ENCODE measurements around the gene TBX2. TPM values are rescaled to one million over a fixed set of nuclear protein-coding genes. Genes with fewer than 3 reads are reported as not detected.

The TBX2 gene
- total and polyA plus RNA-seq, 2 of the 13 experiments (the other 11 are each of a cell fraction or from before 2014, with no cell fraction given), result 2.8 to 15.3 TPM

DNA sequence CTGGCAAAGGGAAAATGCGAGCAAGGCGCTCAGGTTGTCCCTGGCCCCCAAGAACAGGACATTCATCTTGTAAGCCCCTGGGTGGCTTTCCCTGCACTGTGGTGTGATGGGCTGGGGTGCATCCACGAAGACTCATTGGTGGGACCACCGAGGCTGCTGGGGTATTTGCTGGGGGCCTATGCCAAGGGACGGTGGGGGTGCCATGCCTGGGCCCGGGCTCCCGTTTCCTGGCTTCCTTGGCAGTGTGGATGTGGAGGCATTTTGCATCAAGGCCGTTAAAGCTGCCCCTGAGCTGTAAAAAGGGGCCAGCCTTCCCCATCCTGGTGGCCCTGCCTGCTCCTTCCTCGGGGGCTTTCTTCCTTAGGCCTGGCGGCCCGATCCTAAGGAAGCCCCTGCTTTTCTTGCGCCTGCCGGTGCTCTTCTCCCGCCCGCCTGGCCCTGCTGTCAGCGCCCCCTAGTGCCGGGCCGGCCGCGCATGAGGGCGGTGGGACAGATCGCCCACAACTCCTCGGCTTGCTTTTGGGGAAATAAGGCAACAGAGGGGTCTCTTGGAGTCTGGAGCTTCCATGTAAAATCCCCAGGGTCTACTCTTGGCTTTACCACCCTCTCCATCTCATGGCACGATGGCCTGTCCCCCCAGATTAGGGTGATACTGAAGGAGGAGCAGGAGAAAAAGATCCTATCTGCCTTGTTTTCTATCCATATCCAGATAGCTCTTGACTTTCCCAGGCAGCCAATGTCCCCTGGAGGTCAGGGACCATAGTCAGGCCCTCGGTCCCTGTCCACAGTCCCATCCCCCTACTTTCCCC lies 9.8 kb upstream of the TBX2 start (continued):
- TF ChIP-seq SMC3 (IDR thresholded peaks at IDR 0.05; ENCODE audit: low read length) (peak; percentile 57; the same call in 1 of the 2 replicates), ZNF232 (CRISPR knock-in tag; IDR thresholded peaks at IDR 0.05; ENCODE audit: borderline replicate concordance) (no peak), ZNF570 (CRISPR knock-in tag; IDR thresholded peaks at IDR 0.05; ENCODE audit: borderline replicate concordance) (no peak), GTF3A (CRISPR knock-in tag; conservative IDR thresholded peaks at IDR 0.05) (peak; percentile 77; the same call in 1 of the 2 replicates), ZEB1 (IDR thresholded peaks at IDR 0.05; ENCODE audit: insufficient replicate concordance, low read depth) (no peak), HES4 (CRISPR knock-in tag; IDR thresholded peaks at IDR 0.05; ENCODE audit: borderline replicate concordance) (no peak), MYC (CRISPR knock-in tag; IDR thresholded peaks at IDR 0.05; ENCODE audit: borderline replicate concordance) (peak; percentile 71), HIVEP1 (CRISPR knock-in tag; IDR thresholded peaks at IDR 0.05) (peak; percentile 36; the same call in 1 of the 2 replicates), ZNF329 (CRISPR knock-in tag; IDR thresholded peaks at IDR 0.05; ENCODE audit: low read depth) (peak; percentile 51; the same call in 1 of the 2 replicates), ZNF878 (CRISPR knock-in tag; IDR thresholded peaks at IDR 0.05) (no peak), NAIF1 (CRISPR knock-in tag; IDR thresholded peaks at IDR 0.05; ENCODE audit: borderline replicate concordance) (0 out of 2 replicates have a peak, but pooled peaks have one; percentile 32), KLF13 (CRISPR knock-in tag; IDR thresholded peaks at IDR 0.05) (no peak), ZNF34 (CRISPR knock-in tag; IDR thresholded peaks at IDR 0.05; ENCODE audit: borderline replicate concordance) (no peak), HMG20A (CRISPR knock-in tag; IDR thresholded peaks at IDR 0.05; ENCODE audit: borderline replicate concordance) (no peak), ZNF790 (CRISPR knock-in tag; IDR thresholded peaks at IDR 0.05; ENCODE audit: borderline replicate concordance) (no peak), CCDC6 (CRISPR knock-in tag; IDR thresholded peaks at IDR 0.05) (peak; percentile 38; the same call in 1 of the 2 replicates), CHD4 (IDR thresholded peaks at IDR 0.05; ENCODE audit: borderline replicate concordance, low read length) (no peak), ZNF253 (CRISPR knock-in tag; IDR thresholded peaks at IDR 0.05; ENCODE audit: borderline replicate concordance) (no peak)
- TF ChIP-seq, protein P1, sequence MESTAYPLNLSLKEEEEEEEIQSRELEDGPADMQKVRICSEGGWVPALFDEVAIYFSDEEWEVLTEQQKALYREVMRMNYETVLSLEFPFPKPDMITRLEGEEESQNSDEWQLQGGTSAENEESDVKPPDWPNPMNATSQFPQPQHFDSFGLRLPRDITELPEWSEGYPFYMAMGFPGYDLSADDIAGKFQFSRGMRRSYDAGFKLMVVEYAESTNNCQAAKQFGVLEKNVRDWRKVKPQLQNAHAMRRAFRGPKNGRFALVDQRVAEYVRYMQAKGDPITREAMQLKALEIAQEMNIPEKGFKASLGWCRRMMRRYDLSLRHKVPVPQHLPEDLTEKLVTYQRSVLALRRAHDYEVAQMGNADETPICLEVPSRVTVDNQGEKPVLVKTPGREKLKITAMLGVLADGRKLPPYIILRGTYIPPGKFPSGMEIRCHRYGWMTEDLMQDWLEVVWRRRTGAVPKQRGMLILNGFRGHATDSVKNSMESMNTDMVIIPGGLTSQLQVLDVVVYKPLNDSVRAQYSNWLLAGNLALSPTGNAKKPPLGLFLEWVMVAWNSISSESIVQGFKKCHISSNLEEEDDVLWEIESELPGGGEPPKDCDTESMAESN (CRISPR knock-in tag; conservative IDR thresholded peaks at IDR 0.05), result 0 out of 2 replicates have a peak, but pooled peaks have one; percentile 45
- TF ChIP-seq, protein P2, sequence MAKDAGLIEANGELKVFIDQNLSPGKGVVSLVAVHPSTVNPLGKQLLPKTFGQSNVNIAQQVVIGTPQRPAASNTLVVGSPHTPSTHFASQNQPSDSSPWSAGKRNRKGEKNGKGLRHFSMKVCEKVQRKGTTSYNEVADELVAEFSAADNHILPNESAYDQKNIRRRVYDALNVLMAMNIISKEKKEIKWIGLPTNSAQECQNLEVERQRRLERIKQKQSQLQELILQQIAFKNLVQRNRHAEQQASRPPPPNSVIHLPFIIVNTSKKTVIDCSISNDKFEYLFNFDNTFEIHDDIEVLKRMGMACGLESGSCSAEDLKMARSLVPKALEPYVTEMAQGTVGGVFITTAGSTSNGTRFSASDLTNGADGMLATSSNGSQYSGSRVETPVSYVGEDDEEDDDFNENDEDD (CRISPR knock-in tag; IDR thresholded peaks at IDR 0.05; ENCODE audit: borderline replicate concordance), result peak; percentile 59; the same call in 1 of the 2 replicates
- TF ChIP-seq, protein P3, sequence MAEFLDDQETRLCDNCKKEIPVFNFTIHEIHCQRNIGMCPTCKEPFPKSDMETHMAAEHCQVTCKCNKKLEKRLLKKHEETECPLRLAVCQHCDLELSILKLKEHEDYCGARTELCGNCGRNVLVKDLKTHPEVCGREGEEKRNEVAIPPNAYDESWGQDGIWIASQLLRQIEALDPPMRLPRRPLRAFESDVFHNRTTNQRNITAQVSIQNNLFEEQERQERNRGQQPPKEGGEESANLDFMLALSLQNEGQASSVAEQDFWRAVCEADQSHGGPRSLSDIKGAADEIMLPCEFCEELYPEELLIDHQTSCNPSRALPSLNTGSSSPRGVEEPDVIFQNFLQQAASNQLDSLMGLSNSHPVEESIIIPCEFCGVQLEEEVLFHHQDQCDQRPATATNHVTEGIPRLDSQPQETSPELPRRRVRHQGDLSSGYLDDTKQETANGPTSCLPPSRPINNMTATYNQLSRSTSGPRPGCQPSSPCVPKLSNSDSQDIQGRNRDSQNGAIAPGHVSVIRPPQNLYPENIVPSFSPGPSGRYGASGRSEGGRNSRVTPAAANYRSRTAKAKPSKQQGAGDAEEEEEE (CRISPR knock-in tag; IDR thresholded peaks at IDR 0.05; ENCODE audit: borderline replicate concordance), result no peak
- TF ChIP-seq, protein P4, sequence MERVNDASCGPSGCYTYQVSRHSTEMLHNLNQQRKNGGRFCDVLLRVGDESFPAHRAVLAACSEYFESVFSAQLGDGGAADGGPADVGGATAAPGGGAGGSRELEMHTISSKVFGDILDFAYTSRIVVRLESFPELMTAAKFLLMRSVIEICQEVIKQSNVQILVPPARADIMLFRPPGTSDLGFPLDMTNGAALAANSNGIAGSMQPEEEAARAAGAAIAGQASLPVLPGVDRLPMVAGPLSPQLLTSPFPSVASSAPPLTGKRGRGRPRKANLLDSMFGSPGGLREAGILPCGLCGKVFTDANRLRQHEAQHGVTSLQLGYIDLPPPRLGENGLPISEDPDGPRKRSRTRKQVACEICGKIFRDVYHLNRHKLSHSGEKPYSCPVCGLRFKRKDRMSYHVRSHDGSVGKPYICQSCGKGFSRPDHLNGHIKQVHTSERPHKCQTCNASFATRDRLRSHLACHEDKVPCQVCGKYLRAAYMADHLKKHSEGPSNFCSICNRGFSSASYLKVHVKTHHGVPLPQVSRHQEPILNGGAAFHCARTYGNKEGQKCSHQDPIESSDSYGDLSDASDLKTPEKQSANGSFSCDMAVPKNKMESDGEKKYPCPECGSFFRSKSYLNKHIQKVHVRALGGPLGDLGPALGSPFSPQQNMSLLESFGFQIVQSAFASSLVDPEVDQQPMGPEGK (CRISPR knock-in tag; IDR thresholded peaks at IDR 0.05), result peak; percentile 73
